PFSK-1 (cell line): ENCODE data around the gene TNFRSF4.

ENCODE experiments used
- FOXP2 ChIP-seq: optimal IDR thresholded peaks from 2 replicates; pipeline ENCODE3; 2011; ENCODE audit warnings: borderline replicate concordance, control low read depth, inconsistent platforms; ENCODE audit not compliant: insufficient read depth; ENCODE audit errors: extremely low read length, extremely low read depth
- POLR2AphosphoS5 ChIP-seq: IDR thresholded peaks from 2 replicates; pipeline ENCODE4 v1.6.1; 2012; ENCODE audit warnings: low read depth, mild to moderate bottlenecking, control low read depth, low read length, moderate library complexity
- REST ChIP-seq, 2 experiments: IDR thresholded peaks; 2 replicates each; pipeline versions ENCODE4 v1.6.1 to v1.8.0; 2011 to 2012; ENCODE audit warnings: low read depth in 2 of 2, low read length in 2 of 2, control low read depth in 1 of 2, inconsistent platforms in 1 of 2, mild to moderate bottlenecking in 1 of 2, moderate library complexity in 1 of 2; ENCODE audit not compliant: insufficient read depth in 1 of 2
- SIN3A ChIP-seq: IDR thresholded peaks from 2 replicates; pipeline ENCODE4 v1.6.1; 2012; ENCODE audit warnings: mild to moderate bottlenecking, low read length, moderate library complexity, borderline replicate concordance; ENCODE audit not compliant: insufficient read depth
- TAF1 ChIP-seq: IDR thresholded peaks from 2 replicates; pipeline ENCODE4 v1.6.1; 2012; ENCODE audit warnings: low read length, control low read depth, borderline replicate concordance; ENCODE audit not compliant: insufficient read depth

Gene TNFRSF4

GRCh38 chr1:1255078-1255477 lies 41.1 kb upstream of the TNFRSF4 start:
- TF ChIP-seq POLR2AphosphoS5, result no peak
- no peak for TF ChIP-seq SIN3A
- no peak for TF ChIP-seq FOXP2
- no peak for TF ChIP-seq REST (IDR thresholded peaks at IDR 0.05; ENCODE audit: insufficient read depth in 1 of 2, low read depth in 2 of 2, low read length in 2 of 2)
- no peak for TF ChIP-seq TAF1

- no peak for TF ChIP-seq FOXP2
- no peak for TF ChIP-seq POLR2AphosphoS5
- TF ChIP-seq SIN3A, result no peak
- TF ChIP-seq TAF1, result no peak
- TF ChIP-seq REST (IDR thresholded peaks at IDR 0.05; ENCODE audit: insufficient read depth in 1 of 2, low read depth in 2 of 2, low read length in 2 of 2), result no peak
Measured at GRCh38 chr1:1254667-1254998, 40.7 kb upstream of the TNFRSF4 start.

- no peak for TF ChIP-seq SIN3A
Measured at GRCh38 chr1:1253972-1254666, 40.2 kb upstream of the TNFRSF4 start.

GRCh38 chr1:1253314-1253713 lies 39.4 kb upstream of the TNFRSF4 start:
- TF ChIP-seq TAF1 (no peak), REST (IDR thresholded peaks at IDR 0.05; ENCODE audit: insufficient read depth in 1 of 2, low read depth in 2 of 2, low read length in 2 of 2) (no peak), SIN3A (no peak), POLR2AphosphoS5 (no peak), FOXP2 (no peak)

- TF ChIP-seq SIN3A (no peak), FOXP2 (no peak), REST (IDR thresholded peaks at IDR 0.05; ENCODE audit: insufficient read depth in 1 of 2, low read depth in 2 of 2, low read length in 2 of 2) (no peak), POLR2AphosphoS5 (no peak), TAF1 (no peak)
Measured at GRCh38 chr1:1250786-1251284, 36.9 kb upstream of the TNFRSF4 start.

- TF ChIP-seq TAF1, result no peak
- TF ChIP-seq FOXP2, result no peak
- TF ChIP-seq POLR2AphosphoS5, result no peak
- TF ChIP-seq REST (IDR thresholded peaks at IDR 0.05; ENCODE audit: insufficient read depth in 1 of 2, low read depth in 2 of 2, low read length in 2 of 2), result no peak
- TF ChIP-seq SIN3A, result no peak
Measured at GRCh38 chr1:1247341-1247913, 33.5 kb upstream of the TNFRSF4 start.
